ENCODE measurements around the gene RAD51AP1. TPM values are rescaled to one million over a fixed set of nuclear protein-coding genes. Genes with fewer than 3 reads are reported as not detected.

Gene RAD51AP1
- total RNA-seq, 1 experiment from 2014 or later: 87.4 TPM

- peaks cover 4% of the 10 kb centered on the region for H3K4me1 Mint-ChIP-seq (ENCODE audit: low read depth, unreplicated experiment)
- H3K27ac Mint-ChIP-seq (ENCODE audit: unreplicated experiment): no peak overlapping the region
- H3K9me3 Mint-ChIP-seq (ENCODE audit: unreplicated experiment): no peaks in the 10 kb centered on the region
- no peak for DNase-seq
- no TSS peak for BruUV-seq (replicated peaks)
- Histone ChIP-seq H3K9me3 (no peaks in the 10 kb centered on the region), H3K4me1 (0 out of 2 replicates have a peak, but pooled peaks cover 6% of the 10 kb centered on the region), H3K27me3 (replicated peaks; ENCODE audit: control insufficient read depth, insufficient read depth, low read length) (no peaks in the 10 kb centered on the region), H3K4me3 (ENCODE audit: low read depth, low read length) (no peak overlapping the region), H3K36me3 (ENCODE audit: control insufficient read depth, insufficient read depth, low read length) (no peaks in the 10 kb centered on the region)
- CTCF ChIA-PET: no interaction called here
- H3K27me3 Mint-ChIP-seq (ENCODE audit: insufficient read depth, unreplicated experiment): no peaks in the 10 kb centered on the region
- POLR2A ChIA-PET: no interaction called here
- intact Hi-C loops (cut with micrococcal nuclease; ENCODE audit: unreplicated experiment): no loop called here
- H3K36me3 Mint-ChIP-seq (ENCODE audit: insufficient read depth, unreplicated experiment): peaks cover 2% of the 10 kb centered on the region
- no peak for TF ChIP-seq CTCF (IDR thresholded peaks at IDR 0.05; ENCODE audit: insufficient read depth in 1 of 2, low read depth in 1 of 2, low read length in 1 of 2, severe bottlenecking in 1 of 2, unreplicated experiment in 1 of 2)
- H3K4me3 Mint-ChIP-seq (ENCODE audit: unreplicated experiment): no peak overlapping the region
Observed at GRCh38 chr12:4567073-4567881, 28.6 kb downstream of the RAD51AP1 start.

DNA sequence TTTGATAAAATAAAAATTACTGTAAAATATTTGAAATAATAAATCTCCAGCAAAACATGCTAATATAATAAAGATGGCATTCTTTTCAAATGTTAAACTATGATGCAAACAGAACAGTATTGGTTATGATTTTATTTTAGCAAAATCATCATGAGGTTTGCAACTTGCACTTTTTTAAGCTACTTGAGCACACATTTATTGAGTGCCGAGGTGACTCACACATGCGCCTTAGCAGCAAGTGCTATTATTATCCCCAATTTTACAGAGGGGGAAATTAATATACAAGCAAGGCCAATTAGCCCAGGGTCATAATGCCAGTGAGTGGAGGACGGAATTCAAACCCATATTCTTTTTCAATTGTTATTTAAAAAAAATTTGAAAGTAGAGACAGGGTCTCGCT lies 30.6 kb downstream of the RAD51AP1 start:
- ChIA-PET POLR2A (no interaction called here), CTCF (no interaction called here)
- H3K9me3 ChIP-seq: no peaks in the 10 kb centered on the region
- DNase-seq: no peak
- no TSS peak for BruUV-seq (replicated peaks)
- TF ChIP-seq CTCF (IDR thresholded peaks at IDR 0.05; ENCODE audit: insufficient read depth in 1 of 2, low read depth in 1 of 2, low read length in 1 of 2, severe bottlenecking in 1 of 2, unreplicated experiment in 1 of 2): no peak
- Mint-ChIP-seq H3K36me3 (ENCODE audit: insufficient read depth, unreplicated experiment) (no peaks in the 10 kb centered on the region), H3K9me3 (ENCODE audit: unreplicated experiment) (no peaks in the 10 kb centered on the region), H3K4me3 (ENCODE audit: unreplicated experiment) (no peak overlapping the region), H3K27me3 (ENCODE audit: insufficient read depth, unreplicated experiment) (peaks cover 7% of the 10 kb centered on the region), H3K27ac (ENCODE audit: unreplicated experiment) (no peak overlapping the region), H3K4me1 (ENCODE audit: low read depth, unreplicated experiment) (no peaks in the 10 kb centered on the region)
- no peak overlapping the region for H3K4me3 ChIP-seq (ENCODE audit: low read depth, low read length)
- 0 out of 2 replicates have a peak, but pooled peaks cover 4% of the 10 kb centered on the region for H3K4me1 ChIP-seq
- intact Hi-C loops (cut with micrococcal nuclease; ENCODE audit: unreplicated experiment): no loop called here
- no peaks in the 10 kb centered on the region for H3K27me3 ChIP-seq (replicated peaks; ENCODE audit: control insufficient read depth, insufficient read depth, low read length)
- H3K36me3 ChIP-seq (ENCODE audit: control insufficient read depth, insufficient read depth, low read length): no peaks in the 10 kb centered on the region

- Histone ChIP-seq H3K4me3 (ENCODE audit: low read depth, low read length) (no peak overlapping the region), H3K4me1 (no peaks in the 10 kb centered on the region), H3K9me3 (no peaks in the 10 kb centered on the region), H3K27me3 (replicated peaks; ENCODE audit: control insufficient read depth, insufficient read depth, low read length) (no peaks in the 10 kb centered on the region), H3K36me3 (ENCODE audit: control insufficient read depth, insufficient read depth, low read length) (no peaks in the 10 kb centered on the region)
- TF ChIP-seq CTCF (IDR thresholded peaks at IDR 0.05; ENCODE audit: insufficient read depth in 1 of 2, low read depth in 1 of 2, low read length in 1 of 2, severe bottlenecking in 1 of 2, unreplicated experiment in 1 of 2): no peak
- no peak for DNase-seq
- Mint-ChIP-seq H3K27ac (ENCODE audit: unreplicated experiment) (no peak overlapping the region), H3K4me3 (ENCODE audit: unreplicated experiment) (no peak overlapping the region), H3K36me3 (ENCODE audit: insufficient read depth, unreplicated experiment) (no peaks in the 10 kb centered on the region), H3K27me3 (ENCODE audit: insufficient read depth, unreplicated experiment) (peaks cover 20% of the 10 kb centered on the region), H3K4me1 (ENCODE audit: low read depth, unreplicated experiment) (no peaks in the 10 kb centered on the region), H3K9me3 (ENCODE audit: unreplicated experiment) (no peaks in the 10 kb centered on the region)
- no TSS peak for BruUV-seq (replicated peaks)
- intact Hi-C loops (cut with micrococcal nuclease; ENCODE audit: unreplicated experiment): no loop called here
- CTCF ChIA-PET: no interaction called here
- POLR2A ChIA-PET: no interaction called here
Observed at GRCh38 chr12:4572680-4573079, 34.0 kb downstream of the RAD51AP1 start.
